ENCODE measurements around the gene NODAL. TPM values are rescaled to one million over a fixed set of nuclear protein-coding genes. Genes with fewer than 3 reads are reported as not detected.

The NODAL gene
- total RNA-seq, 1 experiment from 2014 or later, result not detected

GRCh38 chr10:70437721-70438120 lies 3.8 kb downstream of the NODAL start:
- TF ChIP-seq CTCF (conservative IDR thresholded peaks at IDR 0.05), result no peak
- POLR2A ChIA-PET (ENCODE audit: unreplicated experiment), result no interaction called here

GRCh38 chr10:70435241-70436085 lies 6.0 kb downstream of the NODAL start:
- ChIA-PET CTCF (no interaction called here), POLR2A (ENCODE audit: unreplicated experiment) (no interaction called here)
- no peak overlapping the region for H2AFZ ChIP-seq
- no peaks in the 10 kb centered on the region for H3K79me2 ChIP-seq (ENCODE audit: low read depth)
- no TSS peak for BruUV-seq (replicated peaks)
- H3K27ac ChIP-seq, result no peak overlapping the region
- TF ChIP-seq CTCF (conservative IDR thresholded peaks at IDR 0.05) (no peak), EZH2 (IDR thresholded peaks at IDR 0.05; ENCODE audit: low read depth) (no peak)
- no peaks in the 10 kb centered on the region for H3K4me1 ChIP-seq (replicated peaks; ENCODE audit: insufficient read depth)
- intact Hi-C loops (cut with micrococcal nuclease; ENCODE audit: unreplicated experiment), result no loop called here
- H3K9me2 ChIP-seq (ENCODE audit: insufficient read depth), result no peaks in the 10 kb centered on the region
- no peak for DNase-seq
- H3K9me3 ChIP-seq (ENCODE audit: insufficient read depth, low read depth), result no peaks in the 10 kb centered on the region
- H4K20me1 ChIP-seq (ENCODE audit: insufficient read depth), result no peaks in the 10 kb centered on the region
- H3F3A ChIP-seq (ENCODE audit: insufficient read depth, low read depth), result 0 out of 2 replicates have a peak, but pooled peaks cover 6% of the 10 kb centered on the region
- H3K36me3 ChIP-seq (ENCODE audit: low read depth), result no peaks in the 10 kb centered on the region
- peaks cover 5% of the 10 kb centered on the region; the same call in 1 of the 2 replicates for H3K27me3 ChIP-seq (ENCODE audit: insufficient read depth, low read depth)
- no peak overlapping the region for H3K4me2 ChIP-seq
- H3K4me3 ChIP-seq, result no peak overlapping the region

More at GRCh38 chr10:70437721-70438120, 3.8 kb downstream of the NODAL start:
- Histone ChIP-seq H3K4me2 (no peak overlapping the region), H3K9me3 (ENCODE audit: insufficient read depth, low read depth) (no peaks in the 10 kb centered on the region), H2AFZ (no peak overlapping the region), H4K20me1 (ENCODE audit: insufficient read depth) (no peaks in the 10 kb centered on the region), H3K36me3 (ENCODE audit: low read depth) (no peaks in the 10 kb centered on the region), H3K79me2 (ENCODE audit: low read depth) (no peaks in the 10 kb centered on the region), H3K4me3 (no peak overlapping the region), H3K27ac (no peak overlapping the region), H3K4me1 (replicated peaks; ENCODE audit: insufficient read depth) (no peaks in the 10 kb centered on the region), H3K9me2 (ENCODE audit: insufficient read depth) (no peaks in the 10 kb centered on the region), H3F3A (ENCODE audit: insufficient read depth, low read depth) (peaks cover 8% of the 10 kb centered on the region; the same call in 1 of the 2 replicates), H3K27me3 (ENCODE audit: insufficient read depth, low read depth) (peaks cover 12% of the 10 kb centered on the region)
- no TSS peak for BruUV-seq (replicated peaks)
- CTCF ChIA-PET, result no interaction called here
- intact Hi-C loops (cut with micrococcal nuclease; ENCODE audit: unreplicated experiment), result no loop called here
- DNase-seq, result no peak

- no peak for DNase-seq
- no peaks in the 10 kb centered on the region; the same call in 1 of the 2 replicates for H4K20me1 ChIP-seq (ENCODE audit: insufficient read depth)
- no TSS peak for BruUV-seq (replicated peaks)
- no peaks in the 10 kb centered on the region for H3K79me2 ChIP-seq (ENCODE audit: low read depth)
- H3K27me3 ChIP-seq (ENCODE audit: insufficient read depth, low read depth), result peaks cover 5% of the 10 kb centered on the region; the same call in 1 of the 2 replicates
- no peak overlapping the region for H3K4me3 ChIP-seq
- H3K36me3 ChIP-seq (ENCODE audit: low read depth), result peaks cover 6% of the 10 kb centered on the region; the same call in 1 of the 2 replicates
- H3K27ac ChIP-seq, result no peak overlapping the region
- no peaks in the 10 kb centered on the region for H3K9me2 ChIP-seq (ENCODE audit: insufficient read depth)
- intact Hi-C loops (cut with micrococcal nuclease; ENCODE audit: unreplicated experiment), result no loop called here
- TF ChIP-seq EZH2 (IDR thresholded peaks at IDR 0.05; ENCODE audit: low read depth), result no peak
- no peak for TF ChIP-seq CTCF (conservative IDR thresholded peaks at IDR 0.05)
- 0 out of 2 replicates have a peak, but pooled peaks cover 6% of the 10 kb centered on the region for H3F3A ChIP-seq (ENCODE audit: insufficient read depth, low read depth)
- CTCF ChIA-PET, result no interaction called here
- no peaks in the 10 kb centered on the region for H3K9me3 ChIP-seq (ENCODE audit: insufficient read depth, low read depth)
- no peaks in the 10 kb centered on the region for H3K4me1 ChIP-seq (replicated peaks; ENCODE audit: insufficient read depth)
- no peak overlapping the region for H2AFZ ChIP-seq
- H3K4me2 ChIP-seq, result no peak overlapping the region
- POLR2A ChIA-PET (ENCODE audit: unreplicated experiment), result no interaction called here
Measured at GRCh38 chr10:70433581-70434280, 7.8 kb downstream of the NODAL start.
